Stimulated activated CD8-positive, alpha-beta memory T cell treated with anti-CD3 and anti-CD28 coated beads, Interleukin-15, amount 100 ng/mL, for 1 hour (primary cell): ENCODE data around the gene TPCN2.

ENCODE experiments used
- DNase-seq: peaks from one replicate; pipeline ENCODE4 v3.0.0-alpha.2; 2020; ENCODE audit warnings: low read depth

TPCN2 gene

DNA sequence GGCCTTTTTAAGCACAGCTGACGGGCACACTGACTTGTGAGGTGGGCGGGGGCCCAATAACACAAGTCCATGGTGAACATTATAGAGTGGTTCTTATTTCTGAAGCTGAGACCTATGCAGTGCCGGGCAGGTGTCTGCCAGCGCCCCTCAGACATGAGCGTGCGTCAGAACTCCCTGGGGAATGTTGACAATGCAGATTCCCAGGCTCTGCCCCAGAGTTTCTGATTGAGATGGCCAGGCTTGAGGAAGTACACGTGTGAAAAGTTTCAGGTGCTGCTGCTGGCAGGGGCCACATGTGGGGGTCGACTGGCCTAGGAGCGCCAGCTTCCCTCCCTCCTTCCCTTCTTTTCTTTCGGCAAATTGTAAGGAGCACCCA lies 46.2 kb downstream of the TPCN2 start:
- DNase-seq = no peak

DNA sequence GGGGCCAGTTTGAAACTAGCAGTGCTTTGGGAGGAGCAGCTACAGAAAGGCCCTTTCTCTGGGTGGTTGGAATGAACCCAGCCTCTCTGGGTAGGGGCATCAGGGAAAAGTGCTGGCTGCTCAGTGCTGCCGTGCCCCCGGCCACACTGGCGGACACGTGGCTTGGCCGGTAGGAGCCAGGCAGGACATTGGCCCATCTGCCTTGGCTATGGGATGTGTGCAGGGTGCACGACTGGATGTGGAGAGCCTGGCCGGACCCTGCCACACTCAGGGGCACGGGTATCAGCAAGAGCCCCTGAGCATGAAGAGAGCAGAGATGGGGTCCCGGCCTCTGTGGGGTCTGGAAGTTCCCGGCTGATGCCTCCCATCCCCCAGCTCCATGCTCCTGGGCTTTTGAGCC lies 46.6 kb downstream of the TPCN2 start:
- no peak for DNase-seq

DNA sequence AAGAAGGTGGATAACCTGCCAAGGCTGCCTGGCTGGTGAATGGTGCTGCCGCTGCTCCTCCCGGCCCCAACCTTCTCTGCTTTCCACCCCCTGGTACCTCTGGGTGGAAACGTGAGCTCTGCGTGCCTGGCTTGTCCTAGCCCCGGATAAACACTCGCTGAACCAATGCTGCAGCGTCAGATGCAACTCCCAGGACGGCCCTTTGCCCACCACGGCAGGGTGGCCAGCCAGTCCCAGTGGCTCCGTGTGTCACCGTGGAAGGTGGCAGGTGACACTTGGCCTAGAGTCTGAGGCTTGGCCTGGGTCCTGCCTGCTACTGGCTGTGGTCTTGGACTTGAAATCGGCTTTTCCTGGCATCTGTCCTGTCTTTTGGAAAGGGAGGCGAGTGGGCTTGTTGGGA lies 47.7 kb downstream of the TPCN2 start:
- DNase-seq = no peak

DNA sequence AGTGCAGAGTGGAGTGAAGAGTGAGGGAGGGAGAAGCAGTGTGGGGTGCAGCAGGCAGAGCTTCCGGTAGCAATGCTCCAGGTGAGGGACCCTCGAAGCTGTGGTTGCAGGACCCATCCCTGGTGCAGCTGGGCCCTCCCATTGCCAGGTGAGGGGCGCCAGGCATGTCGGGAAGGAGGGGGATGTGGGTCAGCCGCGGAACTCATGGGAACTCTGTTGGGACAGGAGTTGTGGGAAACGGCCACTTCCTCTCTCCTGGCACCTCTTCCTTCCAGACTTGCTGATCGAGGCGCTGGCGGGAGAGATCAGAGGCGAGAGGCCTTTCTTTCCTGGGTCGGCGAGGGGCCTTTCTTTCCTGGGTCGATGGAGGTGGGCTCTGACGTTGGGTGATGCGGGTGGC lies 48.5 kb downstream of the TPCN2 start:
- DNase-seq = no peak

DNA sequence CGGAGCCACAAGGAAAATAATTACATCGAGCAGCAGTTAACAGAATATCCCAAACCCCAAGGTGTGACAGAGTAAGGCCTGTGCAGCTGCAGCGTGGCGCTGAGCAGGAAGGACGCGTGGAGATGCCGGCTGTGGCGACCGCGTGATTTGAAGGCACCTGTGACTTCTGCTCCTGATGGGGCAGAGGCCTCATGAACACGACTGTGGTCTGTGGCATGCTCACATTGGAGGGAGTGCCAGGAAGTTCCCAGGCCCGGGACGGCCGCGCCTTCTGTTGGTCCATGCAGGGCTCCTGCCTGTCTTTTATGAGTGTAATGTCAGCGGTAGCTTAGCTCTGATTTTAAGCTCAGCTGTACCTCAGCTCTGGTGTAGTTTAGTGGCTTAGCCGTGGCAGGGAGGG lies 50.4 kb downstream of the TPCN2 start:
- no peak for DNase-seq

DNA sequence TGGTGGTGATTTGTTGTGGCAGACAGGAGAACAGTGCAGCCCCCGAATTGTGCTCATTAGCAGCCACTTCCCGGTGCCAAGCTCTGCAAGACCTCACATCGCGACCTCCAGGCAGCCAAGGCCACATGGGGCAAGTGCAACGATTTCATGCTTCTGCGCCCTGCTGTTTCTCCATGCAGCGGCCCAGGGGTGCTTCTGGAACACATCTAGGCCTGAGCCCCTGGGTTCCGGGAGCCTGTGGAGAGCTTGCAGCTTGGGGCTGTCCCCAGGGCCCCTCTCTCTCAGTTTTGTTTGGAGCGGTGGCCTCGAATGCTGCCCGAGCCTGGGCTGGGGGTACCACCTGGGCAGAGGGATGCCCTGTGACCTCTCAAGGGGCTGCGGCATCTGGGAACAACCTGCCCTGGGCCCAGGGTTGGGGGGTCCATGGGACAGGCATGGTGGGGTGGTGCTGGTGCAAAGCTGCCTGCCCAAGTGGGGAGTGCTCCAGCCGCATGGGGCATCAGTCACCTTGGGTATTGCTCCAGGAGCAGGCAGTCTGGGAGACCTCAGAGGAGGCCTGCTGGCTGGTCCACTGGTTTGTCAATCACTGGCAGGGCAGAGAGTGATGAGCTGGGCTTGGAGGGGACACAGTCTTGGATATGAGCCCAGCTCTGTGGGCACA lies 51.9 kb downstream of the TPCN2 start:
- DNase-seq = no peak

DNA sequence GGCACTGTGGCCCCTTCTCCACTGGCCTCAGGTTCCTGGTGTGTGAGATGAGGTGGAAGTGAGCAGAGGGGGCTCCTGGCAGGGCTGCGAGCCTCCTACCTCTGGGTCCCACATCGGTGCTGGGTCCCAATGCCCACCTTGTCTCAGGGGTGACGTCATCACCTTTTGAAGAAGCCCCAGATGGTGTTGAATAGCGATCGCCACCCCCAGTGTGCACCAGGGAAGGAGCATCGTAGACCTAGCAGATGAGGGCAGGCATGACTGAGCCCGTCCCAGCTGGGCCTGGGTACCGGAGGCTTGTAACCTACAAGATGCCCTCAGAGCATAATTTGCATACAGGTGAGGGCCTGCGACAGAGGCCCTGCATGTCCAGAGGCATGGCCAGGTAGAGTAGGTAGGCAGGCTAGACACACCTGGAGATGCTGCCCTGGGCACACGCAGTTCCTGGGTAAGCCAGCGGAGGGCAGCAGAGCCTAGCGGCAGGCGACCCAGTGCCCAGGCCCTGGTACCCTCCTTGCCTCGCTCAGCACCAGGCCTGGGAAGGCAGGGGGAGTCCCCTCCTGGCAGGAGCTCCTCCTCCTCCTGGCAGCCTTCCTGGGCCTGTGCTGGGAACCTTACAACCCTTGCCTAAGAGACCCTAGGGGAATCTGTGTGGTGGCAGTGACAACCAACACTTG lies 52.5 kb downstream of the TPCN2 start:
- DNase-seq = peak; percentile 58

DNA sequence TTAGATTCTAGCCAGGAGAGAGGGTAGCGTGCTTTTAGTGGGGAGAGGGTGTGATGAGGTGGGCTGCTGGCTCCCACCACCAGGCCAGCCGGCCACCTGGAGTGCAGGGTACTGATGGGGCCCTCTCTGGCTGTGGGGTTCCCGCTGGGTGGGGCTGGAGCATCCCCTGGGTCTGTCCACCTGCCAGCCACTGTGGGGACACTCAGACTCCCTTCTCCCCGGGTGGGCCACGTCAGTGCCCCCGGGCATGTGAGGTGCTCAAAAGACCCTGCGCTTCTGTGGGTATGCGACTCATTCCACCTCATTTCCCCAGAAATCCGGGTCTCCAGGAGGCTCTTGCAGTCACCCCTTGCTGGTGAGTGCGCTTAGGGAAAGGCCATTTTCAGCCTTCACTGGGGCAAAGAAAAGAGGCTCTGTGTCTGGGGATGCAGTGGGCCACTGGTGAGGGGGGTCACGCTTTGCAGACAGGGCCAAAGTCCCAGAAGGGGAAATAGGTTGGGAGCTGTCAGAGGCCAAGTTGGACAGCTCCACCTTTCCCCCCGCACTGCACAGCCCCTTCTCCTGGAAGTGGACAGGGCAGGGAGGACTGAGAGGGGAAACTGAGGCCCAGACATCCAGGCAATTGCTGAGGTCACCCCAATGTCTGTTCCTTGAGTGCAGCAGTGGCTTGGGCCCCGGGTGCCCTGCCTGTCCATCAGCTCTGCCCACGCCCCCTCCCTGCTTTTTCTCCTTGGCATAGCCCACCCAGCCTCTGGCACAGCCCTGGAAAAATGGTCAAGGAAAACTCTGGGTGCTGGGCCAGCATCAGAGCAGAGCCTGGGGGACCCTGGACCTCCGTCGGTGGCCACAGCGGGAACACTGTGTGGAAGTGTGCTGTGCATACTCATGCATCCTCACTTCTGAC lies 53.3 kb downstream of the TPCN2 start:
- no peak for DNase-seq

DNA sequence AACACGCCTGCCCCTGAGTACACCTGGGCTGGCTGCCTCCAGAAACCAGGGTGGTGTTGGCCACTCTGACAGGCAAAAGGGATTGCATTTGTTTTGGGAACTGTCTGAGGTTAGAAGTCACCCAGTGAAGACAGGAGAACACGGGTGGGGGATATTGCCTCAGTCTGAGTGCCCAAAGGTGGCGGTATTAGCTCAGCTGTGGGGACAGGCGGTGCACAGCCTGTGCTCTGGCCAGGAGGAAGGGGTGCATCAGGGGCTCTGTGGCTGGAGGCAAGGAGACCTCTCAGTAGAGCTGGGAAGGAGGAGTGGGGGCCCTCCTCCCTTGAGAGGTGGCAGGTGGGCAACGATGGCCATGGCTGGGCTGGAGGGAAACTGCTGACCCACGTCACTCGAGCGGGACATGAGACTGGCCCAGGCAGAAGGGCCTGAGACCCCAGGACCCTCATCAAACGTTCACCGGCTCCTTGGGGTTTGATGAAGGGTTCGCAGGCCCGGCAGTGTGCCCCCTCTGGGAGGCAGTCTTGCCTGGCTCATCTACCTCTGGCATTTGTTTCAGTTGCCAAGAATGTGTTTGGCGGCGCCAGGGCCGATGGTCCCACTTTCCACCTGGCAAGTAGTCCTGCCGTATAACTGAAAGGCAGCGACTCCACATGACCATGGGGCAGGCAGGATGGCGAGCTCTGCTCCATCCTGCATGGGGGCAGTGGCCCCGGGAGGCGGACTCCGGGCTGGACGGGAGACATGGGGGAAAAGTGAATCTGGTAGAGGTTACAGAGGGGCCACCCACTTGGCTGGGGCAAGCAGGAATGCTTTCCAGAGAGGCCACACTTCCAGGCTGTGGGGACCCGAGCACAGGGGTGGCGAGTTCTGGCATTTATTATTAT lies 54.2 kb downstream of the TPCN2 start:
- DNase-seq = no peak

DNA sequence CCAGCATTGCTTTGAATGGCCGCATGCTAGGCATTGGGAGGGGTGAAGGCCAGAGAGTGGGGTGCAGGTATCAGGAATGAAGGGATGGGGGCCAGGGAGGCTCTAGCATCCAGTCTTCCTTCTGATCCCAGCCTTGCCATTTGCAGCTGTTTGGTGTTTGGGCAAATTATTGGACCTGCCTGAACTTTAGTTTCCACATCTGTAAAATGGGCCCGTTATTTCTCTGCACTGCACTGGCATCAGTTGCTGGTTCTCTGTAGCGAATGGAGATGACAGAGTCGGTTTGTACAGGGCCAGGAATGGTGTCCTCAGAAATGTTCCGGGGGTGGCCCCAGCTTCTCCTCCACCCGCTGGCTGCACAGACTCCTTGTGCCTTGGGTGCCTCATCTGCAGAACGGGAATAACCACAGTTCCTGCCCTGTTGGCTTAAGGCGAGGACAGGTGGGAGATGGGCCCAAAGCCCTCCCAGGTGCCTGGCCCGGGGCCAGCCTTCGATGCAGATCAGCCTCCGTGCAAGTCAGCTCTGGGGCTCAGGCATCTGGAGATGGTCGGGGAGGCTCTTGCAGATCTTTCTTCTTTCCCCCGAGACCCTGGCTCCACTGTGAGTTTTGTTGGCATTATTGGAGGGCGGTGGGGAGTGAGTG lies 55.6 kb downstream of the TPCN2 start:
- no peak for DNase-seq

DNA sequence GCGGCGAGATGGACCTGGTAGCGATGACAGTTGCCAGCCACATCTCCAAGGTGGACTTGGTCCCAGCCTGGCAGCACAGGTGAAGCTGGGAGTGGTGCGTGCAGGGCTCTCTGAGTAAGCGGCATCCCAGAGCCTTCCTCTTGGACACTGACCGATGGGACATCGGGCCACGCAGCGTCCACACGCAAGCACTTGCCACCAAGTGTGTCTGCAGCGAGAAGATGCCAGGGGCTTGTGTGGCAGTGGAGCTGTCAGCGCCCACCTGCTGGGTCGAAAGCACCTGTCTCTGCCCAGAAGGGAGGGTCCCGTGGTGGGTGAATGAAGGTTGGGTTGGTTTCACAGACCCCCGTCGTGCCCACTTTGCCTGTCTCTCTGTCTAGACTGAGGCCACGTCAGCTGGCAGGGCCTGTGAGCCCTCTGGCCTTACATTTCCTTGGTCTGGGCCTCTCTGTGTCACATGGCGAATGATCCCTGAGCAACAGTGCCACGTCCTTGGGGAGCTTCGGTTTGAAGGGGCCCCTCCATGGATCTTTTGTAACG lies 56.2 kb downstream of the TPCN2 start:
- no peak for DNase-seq

DNA sequence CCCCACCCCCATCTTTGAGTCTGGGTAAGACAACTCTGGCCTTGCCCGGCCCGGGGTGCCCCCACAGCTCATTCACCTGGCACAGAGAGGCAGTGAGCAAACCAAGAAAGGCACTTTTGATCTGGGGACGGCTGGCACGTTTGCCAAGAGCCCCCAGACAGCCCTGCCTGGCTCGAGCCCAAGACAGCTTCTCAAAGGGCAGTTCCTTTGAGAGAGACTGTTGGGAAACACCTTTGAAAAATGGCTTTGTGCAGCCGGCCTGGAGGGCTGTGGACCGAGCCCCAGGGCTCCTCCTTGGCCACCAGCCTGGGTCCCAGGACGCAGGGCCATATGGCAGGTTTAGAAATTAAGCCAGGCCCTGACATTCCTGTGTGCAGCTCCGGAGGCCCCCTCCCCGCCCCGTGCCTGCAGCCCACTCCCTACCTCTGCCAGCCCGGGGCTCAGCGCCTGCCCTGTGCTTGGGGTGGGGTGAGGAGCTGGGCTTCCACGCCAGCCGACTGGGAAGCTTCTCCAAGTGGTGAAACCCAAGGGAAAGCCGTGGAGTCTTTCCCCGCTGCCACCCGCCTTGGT lies 56.8 kb downstream of the TPCN2 start:
- no peak for DNase-seq

DNA sequence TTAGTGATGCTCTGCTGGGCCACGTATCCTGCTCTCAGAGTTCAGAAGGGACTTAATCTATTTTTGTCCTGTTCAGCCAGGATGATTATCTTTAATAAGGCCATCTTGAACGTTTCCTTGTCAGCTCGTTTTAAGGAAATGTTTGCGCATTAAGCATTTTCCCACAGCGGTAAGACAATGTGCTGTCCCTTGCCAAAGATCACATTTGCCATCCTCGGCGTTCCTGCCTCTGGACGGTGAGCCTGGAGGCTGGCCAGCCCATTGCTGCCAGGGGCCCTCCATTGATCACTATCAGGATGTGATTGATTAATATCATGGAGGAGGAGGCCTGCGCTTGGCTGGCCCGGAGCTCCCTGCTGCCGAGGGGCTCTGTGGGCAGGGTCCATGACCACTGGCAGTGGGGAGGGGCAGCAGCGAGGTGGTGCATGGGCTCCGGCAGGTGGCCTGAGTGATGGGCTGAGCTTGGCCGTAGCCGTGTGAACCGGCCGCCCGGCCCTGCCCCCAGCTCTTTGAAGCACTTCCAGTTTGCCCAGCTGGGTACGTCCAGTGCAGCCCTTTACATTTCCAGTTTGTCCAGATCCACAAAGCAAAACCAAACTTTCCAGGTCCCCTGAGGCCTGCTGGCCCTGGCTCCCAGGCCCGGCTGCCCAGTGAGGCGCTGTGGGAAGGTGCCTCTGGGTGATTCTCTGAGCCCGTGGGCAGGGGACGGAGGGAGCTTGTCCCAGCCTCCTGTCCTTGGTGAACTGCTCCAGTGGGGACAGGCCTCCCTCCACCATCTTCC lies 57.5 kb downstream of the TPCN2 start:
- DNase-seq = no peak

DNA sequence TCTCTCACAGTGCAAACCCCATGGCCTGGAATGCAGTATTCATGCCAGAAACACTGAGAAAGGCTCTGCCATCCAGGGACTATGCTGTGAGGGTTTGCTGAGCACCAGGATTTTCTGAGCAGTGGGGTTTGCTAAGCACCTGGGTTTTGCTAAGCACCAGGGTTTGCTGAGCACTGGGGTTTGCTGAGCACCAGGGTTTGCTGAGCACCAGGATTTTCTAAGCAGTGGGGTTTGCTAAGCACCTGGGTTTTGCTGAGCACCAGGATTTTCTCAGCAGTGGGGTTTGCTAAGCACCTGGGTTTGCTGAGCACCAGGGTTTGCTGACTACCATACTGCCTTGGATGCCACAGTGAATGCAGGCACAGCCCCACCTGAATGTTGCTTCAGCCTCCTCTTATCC lies 58.7 kb downstream of the TPCN2 start:
- DNase-seq = no peak

DNA sequence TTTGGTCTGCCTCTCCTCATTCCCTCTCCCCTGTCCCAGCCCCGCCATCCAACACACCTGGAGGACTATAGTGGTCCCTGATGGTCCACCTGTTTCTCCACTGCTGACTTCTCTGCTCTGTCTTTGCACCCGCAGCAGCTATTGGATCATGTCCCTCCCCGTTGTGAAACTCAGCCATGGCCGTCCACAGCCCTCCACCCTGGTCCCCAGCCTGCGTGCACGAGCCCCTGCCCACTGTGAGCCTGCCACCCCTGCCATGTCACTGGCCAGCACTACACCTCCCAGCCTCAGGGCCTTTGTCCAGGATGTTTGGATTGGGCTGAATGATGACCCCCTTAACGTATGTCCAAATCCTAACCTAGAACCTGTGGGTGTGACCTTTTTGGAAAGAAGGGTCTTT lies 59.3 kb downstream of the TPCN2 start:
- DNase-seq = no peak

DNA sequence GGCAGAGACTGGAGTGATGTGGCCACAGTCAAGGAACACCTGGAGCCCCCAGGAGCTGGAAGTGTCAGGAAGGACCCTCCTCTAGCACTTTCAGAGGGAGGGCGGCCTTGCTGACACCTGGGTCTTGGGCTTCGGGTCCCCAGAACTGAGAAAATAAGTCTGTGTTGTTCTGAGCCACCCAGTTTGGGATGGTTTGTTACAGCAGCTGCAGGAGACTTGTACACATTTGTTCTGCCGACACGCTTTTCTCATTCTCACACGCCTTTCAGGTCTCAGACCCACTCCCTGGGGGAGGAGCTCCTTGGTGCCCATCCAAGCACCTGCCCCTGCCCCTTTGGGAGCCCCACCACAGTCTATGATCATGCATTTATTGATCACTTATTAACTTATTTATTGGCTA lies 59.8 kb downstream of the TPCN2 start:
- no peak for DNase-seq

DNA sequence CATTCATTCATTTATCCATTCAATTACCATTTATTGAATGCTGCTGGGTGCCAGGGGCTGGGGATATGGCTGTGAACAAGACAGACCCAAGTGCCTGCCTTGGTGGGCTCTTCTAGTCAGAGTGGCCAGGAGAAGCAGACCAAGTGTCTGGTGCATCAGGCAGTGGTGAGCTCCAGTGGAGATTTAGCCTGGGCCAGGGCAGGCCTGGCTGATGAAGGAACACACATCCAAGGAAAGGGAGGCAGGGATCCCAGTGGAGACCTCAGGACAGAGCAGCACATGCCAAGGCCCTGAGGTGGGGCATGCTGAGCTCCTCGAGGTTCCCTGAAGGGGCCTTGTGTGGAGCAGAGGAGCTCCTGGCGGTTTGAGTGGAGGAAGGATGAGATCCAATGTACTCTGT lies 60.4 kb downstream of the TPCN2 start:
- no peak for DNase-seq

DNA sequence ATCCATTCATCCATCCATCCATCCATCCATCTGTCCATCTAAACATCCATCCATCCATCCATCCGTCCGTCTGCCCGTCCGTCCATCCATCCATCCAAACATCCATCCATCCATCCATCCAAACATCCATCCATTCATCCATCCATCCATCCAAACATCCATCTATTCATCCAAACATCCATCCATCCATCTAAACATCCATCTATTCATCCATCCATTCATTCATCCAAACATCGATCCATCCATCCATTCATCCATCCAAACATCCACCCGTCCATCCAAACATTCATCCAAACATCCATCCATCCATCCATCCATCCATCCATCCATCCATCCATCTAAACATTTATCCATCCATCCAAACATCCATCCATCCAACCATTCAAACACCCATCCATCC lies 61.7 kb downstream of the TPCN2 start:
- DNase-seq = no peak

DNA sequence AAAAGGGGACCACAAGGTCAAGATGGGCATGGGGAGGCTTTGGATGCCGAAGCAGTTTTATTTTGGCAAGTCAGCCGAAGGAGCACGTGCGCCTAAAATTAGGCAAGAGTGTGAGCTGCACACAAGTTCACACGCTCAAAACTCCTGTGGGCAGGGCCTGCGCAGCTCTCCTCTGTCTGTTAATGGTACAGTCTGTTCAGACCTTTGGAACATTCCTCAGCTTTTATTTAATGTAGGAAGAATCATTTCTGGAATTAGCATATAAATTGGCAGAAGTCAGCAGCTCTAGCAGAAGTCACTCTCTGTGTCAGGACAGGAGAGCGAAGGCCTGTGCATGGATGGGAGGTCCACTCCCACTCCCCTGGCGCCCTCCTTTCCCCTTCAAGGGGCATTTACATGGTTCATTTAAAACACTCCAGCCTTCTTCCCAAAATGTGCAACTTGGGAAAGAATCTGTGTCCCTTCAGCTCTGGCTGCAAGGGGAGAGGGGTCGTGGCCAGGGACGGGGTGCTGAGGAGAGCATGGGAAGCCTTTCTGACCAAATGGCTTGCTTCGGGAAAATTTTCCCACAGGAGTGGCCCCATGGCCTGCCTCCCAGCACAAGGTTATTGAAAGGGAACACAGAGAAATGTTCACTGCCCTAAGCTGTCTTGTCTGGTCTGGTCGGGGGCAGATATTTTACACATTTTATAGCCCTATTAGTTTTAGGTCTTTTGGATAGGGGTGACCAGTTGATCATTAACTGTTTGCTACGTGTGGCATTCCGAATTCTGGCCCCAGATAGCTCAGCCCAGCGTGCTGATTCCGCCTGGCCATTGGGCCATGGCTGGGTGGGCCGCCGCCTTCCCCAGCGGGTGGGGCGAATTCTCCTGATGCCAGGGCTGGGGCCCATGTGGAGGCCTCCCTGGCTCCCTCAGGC lies 63.2 kb downstream of the TPCN2 start:
- DNase-seq = no peak
